ENCODE results near the gene SMARCAL1. TPM values are rescaled to one million over a fixed set of nuclear protein-coding genes. Genes with fewer than 3 reads are reported as not detected.

SMARCAL1 gene
- polyA plus RNA-seq, 2 donors = 5.4 to 6.7 TPM

DNA sequence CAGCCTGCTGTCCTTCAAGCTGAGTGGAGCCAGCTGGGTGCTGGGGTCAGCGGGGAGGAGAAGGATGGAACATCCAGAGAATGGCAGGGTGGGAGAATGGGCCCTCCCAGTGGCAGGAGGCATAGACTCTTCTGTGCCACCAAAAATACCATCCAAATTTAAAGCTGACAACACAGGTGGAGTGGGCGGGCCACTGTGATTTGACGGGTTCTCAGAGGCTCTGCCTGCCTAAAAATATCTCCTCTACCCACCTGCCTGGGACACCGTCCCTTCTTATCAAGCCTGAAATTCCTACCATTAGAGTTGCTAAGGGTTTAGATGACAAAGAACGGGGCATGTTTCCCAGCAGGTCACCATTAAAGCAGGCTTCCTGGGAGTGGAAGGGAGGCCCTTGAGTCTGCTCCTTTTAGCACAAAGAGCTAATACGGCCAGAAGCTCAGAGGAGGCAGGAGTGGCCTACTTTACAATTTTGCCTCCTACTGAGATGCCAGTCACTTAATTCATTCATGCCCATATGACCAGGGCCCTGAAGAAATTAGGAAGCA lies 20.2 kb upstream of the SMARCAL1 start:
- 85 to 90% methylated on average over 6 of the region's 6 CpGs for WGBS, 2 donors
- Histone ChIP-seq H3K36me3 (ENCODE audit: control insufficient read depth in 2 of 2, insufficient read depth in 2 of 2, low read length in 1 of 2) (no peaks in the 10 kb centered on the region), H3K9me3 (ENCODE audit: control insufficient read depth in 2 of 2, insufficient read depth in 1 of 2, low read depth in 1 of 2, low read length in 1 of 2) (peaks cover 0 to 2% of the 10 kb centered on the region in 2 donors), H3K4me1 (ENCODE audit: control insufficient read depth in 2 of 2, insufficient read depth in 2 of 2, low read length in 1 of 2) (no peaks in the 10 kb centered on the region), H3K27me3 (ENCODE audit: control insufficient read depth in 1 of 2, insufficient read depth in 2 of 2, low read length in 2 of 2) (no peaks in the 10 kb centered on the region), H3K27ac (ENCODE audit: low read depth in 2 of 2, low read length in 1 of 2) (no peak overlapping the region), H3K4me3 (ENCODE audit: low read depth in 1 of 2, low read length in 2 of 2) (no peak overlapping the region)

DNA sequence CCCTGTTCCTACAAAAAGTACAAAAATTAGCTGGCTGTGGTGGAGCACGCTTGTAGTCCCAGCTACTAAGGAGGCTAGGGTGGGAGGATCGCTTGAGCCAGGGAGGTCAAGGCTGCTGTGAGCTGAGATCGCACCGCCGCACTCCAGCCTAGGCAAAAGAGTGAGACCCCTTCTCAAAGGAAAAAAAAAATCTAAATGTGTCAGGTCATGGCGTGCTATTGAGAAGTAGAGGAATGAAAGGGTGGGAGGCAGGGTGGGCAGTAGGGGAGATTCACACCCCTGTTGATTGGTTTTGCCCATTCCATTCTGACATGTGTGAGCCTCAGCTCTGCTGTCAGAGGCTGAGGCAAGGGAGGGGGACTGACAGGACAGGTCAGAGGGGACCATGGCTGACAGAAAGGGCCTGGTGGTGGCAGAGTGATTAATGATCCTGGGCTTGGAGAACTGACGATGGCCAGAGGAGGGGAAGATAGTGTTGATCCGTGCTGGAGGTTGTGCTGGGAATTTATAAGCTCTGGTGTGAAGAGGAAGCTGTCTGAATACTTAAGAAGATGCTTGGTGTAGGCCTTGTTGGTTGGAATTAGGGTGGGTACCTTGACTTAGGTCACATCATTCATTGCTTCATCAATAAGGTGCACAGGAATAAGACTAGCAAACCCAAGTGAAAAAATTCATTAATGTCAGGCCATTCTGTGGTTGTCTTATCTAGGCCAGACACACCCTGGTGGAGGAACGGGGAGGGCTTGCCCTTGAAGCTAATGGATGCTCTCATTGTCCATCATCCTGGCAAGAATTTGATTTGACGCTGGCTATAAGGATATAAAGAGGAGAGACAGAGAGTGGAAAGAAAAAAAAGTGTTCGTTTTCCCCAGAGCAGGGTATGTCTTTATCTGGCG lies 19.1 kb upstream of the SMARCAL1 start:
- H3K27ac ChIP-seq (ENCODE audit: low read depth in 2 of 2, low read length in 1 of 2) = no peak overlapping the region
- no peaks in the 10 kb centered on the region for H3K27me3 ChIP-seq (ENCODE audit: control insufficient read depth in 1 of 2, insufficient read depth in 2 of 2, low read length in 2 of 2)
- WGBS, 2 donors = 79% methylated on average over 12 of the region's 12 CpGs
- H3K9me3 ChIP-seq (ENCODE audit: control insufficient read depth in 2 of 2, insufficient read depth in 1 of 2, low read depth in 1 of 2, low read length in 1 of 2) = no peaks in the 10 kb centered on the region
- H3K4me1 ChIP-seq (ENCODE audit: control insufficient read depth in 2 of 2, insufficient read depth in 2 of 2, low read length in 1 of 2) = no peaks in the 10 kb centered on the region
- no peaks in the 10 kb centered on the region for H3K36me3 ChIP-seq (ENCODE audit: control insufficient read depth in 2 of 2, insufficient read depth in 2 of 2, low read length in 1 of 2)
- no peak overlapping the region for H3K4me3 ChIP-seq (ENCODE audit: low read depth in 1 of 2, low read length in 2 of 2)

DNA sequence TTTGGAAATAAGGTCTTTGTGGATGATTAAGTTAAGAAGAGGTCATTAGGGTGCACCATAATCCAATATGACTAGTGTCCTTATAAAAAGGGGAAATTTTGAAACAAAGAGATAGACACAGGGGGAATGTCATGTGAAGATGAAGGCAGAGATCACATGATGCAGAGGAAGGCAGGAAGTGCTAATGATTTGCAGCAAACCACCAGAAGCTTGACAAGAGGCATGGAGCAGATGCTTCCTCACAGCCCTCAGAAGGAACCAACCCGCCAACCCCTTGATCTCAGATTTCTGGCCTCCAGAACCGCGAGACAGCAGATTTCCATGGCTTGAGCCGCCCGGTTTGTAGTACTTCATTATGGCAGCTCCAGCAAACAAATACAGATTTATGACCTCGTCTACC lies 17.4 kb upstream of the SMARCAL1 start:
- H3K4me3 ChIP-seq (ENCODE audit: low read depth in 1 of 2, low read length in 2 of 2) = no peak overlapping the region
- H3K27me3 ChIP-seq (ENCODE audit: control insufficient read depth in 1 of 2, insufficient read depth in 2 of 2, low read length in 2 of 2) = peaks cover 0 to under 1% of the 10 kb centered on the region in 2 donors
- H3K36me3 ChIP-seq (ENCODE audit: control insufficient read depth in 2 of 2, insufficient read depth in 2 of 2, low read length in 1 of 2) = no peaks in the 10 kb centered on the region
- H3K27ac ChIP-seq (ENCODE audit: low read depth in 2 of 2, low read length in 1 of 2) = no peak overlapping the region
- no peaks in the 10 kb centered on the region for H3K4me1 ChIP-seq (ENCODE audit: control insufficient read depth in 2 of 2, insufficient read depth in 2 of 2, low read length in 1 of 2)
- no peaks in the 10 kb centered on the region for H3K9me3 ChIP-seq (ENCODE audit: control insufficient read depth in 2 of 2, insufficient read depth in 1 of 2, low read depth in 1 of 2, low read length in 1 of 2)
- 78 to 80% methylated on average over 6 of the region's 6 CpGs for WGBS, 2 donors

DNA sequence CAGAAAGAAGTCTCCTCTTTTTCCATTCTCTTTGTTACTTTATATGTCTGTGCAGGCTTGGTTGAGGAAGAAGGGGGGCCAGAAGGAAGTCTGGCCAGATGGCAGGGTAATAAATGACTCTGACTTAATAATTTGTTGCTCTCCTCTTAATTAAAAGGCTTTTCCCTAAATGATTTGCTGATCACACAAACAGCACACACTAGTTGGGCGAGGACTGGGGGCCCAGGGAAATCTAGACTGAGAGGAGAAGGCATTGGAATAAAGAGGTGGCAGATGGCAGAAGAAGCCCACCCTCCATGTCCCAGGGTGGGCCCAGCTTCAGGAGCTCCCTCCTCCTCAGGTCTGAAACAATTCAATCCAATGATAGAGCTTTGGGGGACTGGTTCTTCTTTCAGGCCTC lies 12.7 kb upstream of the SMARCAL1 start:
- Histone ChIP-seq H3K27me3 (ENCODE audit: control insufficient read depth in 1 of 2, insufficient read depth in 2 of 2, low read length in 2 of 2) (peaks cover 0 to 3% of the 10 kb centered on the region in 2 donors), H3K9me3 (ENCODE audit: control insufficient read depth in 2 of 2, insufficient read depth in 1 of 2, low read depth in 1 of 2, low read length in 1 of 2) (no peaks in the 10 kb centered on the region), H3K4me1 (ENCODE audit: control insufficient read depth in 2 of 2, insufficient read depth in 2 of 2, low read length in 1 of 2) (no peaks in the 10 kb centered on the region), H3K27ac (ENCODE audit: low read depth in 2 of 2, low read length in 1 of 2) (no peak overlapping the region), H3K36me3 (ENCODE audit: control insufficient read depth in 2 of 2, insufficient read depth in 2 of 2, low read length in 1 of 2) (no peaks in the 10 kb centered on the region), H3K4me3 (ENCODE audit: low read depth in 1 of 2, low read length in 2 of 2) (no peak overlapping the region)
- WGBS, 2 donors = 59 to 67% methylated on average over 1 of the region's 1 CpG

DNA sequence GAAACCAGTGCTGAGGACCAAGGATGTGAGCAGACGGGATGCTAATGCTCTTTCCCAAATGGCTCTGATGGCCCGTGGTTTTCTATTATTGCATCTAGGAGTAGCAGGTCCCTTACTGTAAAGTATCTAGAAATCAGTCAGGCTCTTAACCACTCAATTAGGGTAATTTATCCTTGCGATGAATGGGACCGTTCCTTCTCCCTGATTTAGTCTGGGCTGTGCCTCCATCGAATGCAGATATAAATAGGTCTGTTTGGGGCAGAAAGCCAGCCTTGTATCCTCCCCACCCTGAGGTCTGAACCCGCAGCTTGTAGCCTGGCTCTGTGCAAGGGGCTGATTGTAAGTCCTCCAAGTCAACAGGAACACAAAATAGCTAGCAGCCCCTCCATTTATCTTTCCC lies 9.5 kb upstream of the SMARCAL1 start:
- Histone ChIP-seq H3K9me3 (ENCODE audit: control insufficient read depth in 2 of 2, insufficient read depth in 1 of 2, low read depth in 1 of 2, low read length in 1 of 2) (no peaks in the 10 kb centered on the region), H3K4me1 (ENCODE audit: control insufficient read depth in 2 of 2, insufficient read depth in 2 of 2, low read length in 1 of 2) (no peaks in the 10 kb centered on the region), H3K36me3 (ENCODE audit: control insufficient read depth in 2 of 2, insufficient read depth in 2 of 2, low read length in 1 of 2) (no peaks in the 10 kb centered on the region), H3K27me3 (ENCODE audit: control insufficient read depth in 1 of 2, insufficient read depth in 2 of 2, low read length in 2 of 2) (peaks cover 0 to 3% of the 10 kb centered on the region in 2 donors), H3K27ac (ENCODE audit: low read depth in 2 of 2, low read length in 1 of 2) (no peak overlapping the region), H3K4me3 (ENCODE audit: low read depth in 1 of 2, low read length in 2 of 2) (no peak overlapping the region)
- 81 to 82% methylated on average over 6 of the region's 6 CpGs for WGBS, 2 donors

DNA sequence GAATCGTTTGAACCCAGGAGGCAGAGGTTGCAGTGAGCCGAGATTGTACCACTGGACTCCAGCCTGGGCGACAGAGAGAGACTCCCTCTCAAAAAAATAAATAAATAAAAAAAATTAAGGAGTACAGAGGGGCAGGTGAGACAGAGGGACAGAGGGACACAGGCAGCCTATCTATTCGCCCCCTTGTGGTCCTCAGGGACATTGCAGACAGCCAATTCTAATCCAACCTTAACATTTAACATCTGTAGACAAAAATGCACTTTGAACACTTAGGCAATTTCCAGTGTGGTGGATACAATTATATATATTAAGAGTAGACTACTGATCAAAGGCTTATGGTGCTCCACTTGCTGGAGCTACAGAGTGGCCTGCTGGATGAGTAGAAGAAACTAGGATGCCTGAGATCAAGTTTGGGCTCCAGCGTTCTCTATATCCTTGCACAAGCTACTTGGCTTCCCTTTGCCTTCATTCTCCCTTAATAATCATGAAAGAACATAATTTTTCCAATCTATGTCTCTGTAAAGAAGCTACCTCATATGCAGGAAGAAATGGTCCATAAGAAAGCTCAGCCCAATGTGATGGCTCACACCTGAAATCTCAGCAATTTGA lies 8.2 kb upstream of the SMARCAL1 start:
- H3K9me3 ChIP-seq (ENCODE audit: control insufficient read depth in 2 of 2, insufficient read depth in 1 of 2, low read depth in 1 of 2, low read length in 1 of 2) = no peaks in the 10 kb centered on the region
- H3K4me1 ChIP-seq (ENCODE audit: control insufficient read depth in 2 of 2, insufficient read depth in 2 of 2, low read length in 1 of 2) = no peaks in the 10 kb centered on the region
- no peak overlapping the region for H3K27ac ChIP-seq (ENCODE audit: low read depth in 2 of 2, low read length in 1 of 2)
- WGBS, 2 donors = 50 to 67% methylated on average over 5 of the region's 5 CpGs
- H3K27me3 ChIP-seq (ENCODE audit: control insufficient read depth in 1 of 2, insufficient read depth in 2 of 2, low read length in 2 of 2) = peaks cover 0 to 3% of the 10 kb centered on the region in 2 donors
- H3K4me3 ChIP-seq (ENCODE audit: low read depth in 1 of 2, low read length in 2 of 2) = no peak overlapping the region
- no peaks in the 10 kb centered on the region for H3K36me3 ChIP-seq (ENCODE audit: control insufficient read depth in 2 of 2, insufficient read depth in 2 of 2, low read length in 1 of 2)

DNA sequence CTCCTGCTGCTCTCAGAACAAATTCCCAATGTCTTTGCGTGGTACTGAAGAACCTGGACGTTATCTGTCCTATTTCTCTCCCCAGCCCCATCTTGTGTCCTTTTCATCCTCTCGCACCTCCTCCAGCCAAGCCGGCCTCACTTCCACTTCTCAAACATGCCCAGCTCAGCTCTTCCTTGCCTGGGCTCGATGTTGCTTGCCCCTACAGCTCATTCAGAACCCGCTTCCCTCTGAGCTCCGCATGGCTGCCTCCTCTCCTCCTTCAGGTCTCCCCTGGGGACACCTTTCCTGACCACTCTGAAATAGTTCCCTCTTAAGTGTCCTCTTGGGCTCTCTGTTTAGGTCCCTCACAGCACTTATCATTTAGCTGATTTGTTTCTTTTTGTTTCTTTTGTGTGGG lies 6.7 kb upstream of the SMARCAL1 start:
- 64 to 65% methylated on average over 7 of the region's 7 CpGs for WGBS, 2 donors
- Histone ChIP-seq H3K27me3 (ENCODE audit: control insufficient read depth in 1 of 2, insufficient read depth in 2 of 2, low read length in 2 of 2) (no peaks in the 10 kb centered on the region), H3K27ac (ENCODE audit: low read depth in 2 of 2, low read length in 1 of 2) (no peak overlapping the region), H3K4me1 (ENCODE audit: control insufficient read depth in 2 of 2, insufficient read depth in 2 of 2, low read length in 1 of 2) (no peaks in the 10 kb centered on the region), H3K4me3 (ENCODE audit: low read depth in 1 of 2, low read length in 2 of 2) (no peak overlapping the region), H3K9me3 (ENCODE audit: control insufficient read depth in 2 of 2, insufficient read depth in 1 of 2, low read depth in 1 of 2, low read length in 1 of 2) (no peaks in the 10 kb centered on the region), H3K36me3 (ENCODE audit: control insufficient read depth in 2 of 2, insufficient read depth in 2 of 2, low read length in 1 of 2) (no peaks in the 10 kb centered on the region)

DNA sequence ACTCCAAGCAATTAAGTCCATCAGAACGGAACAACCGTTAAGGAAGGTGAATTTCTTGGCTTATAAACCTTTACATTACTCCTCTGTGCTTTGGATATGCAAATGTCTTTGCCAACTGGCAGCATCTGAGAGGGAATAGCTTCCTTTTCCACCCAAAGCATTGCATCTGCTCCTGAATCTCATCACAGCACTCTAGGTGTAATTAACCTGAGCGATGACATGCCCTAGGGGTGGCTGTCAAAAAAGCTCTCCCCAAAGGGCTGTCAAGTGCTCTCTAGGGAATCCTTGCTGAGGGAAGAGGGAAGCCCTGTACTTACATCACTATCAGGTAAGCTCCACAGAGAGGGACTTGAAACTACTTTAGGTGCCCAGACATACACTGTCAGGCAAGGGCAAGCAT lies 5.5 kb upstream of the SMARCAL1 start:
- no peaks in the 10 kb centered on the region for H3K4me1 ChIP-seq (ENCODE audit: control insufficient read depth in 2 of 2, insufficient read depth in 2 of 2, low read length in 1 of 2)
- no peaks in the 10 kb centered on the region for H3K27me3 ChIP-seq (ENCODE audit: control insufficient read depth in 1 of 2, insufficient read depth in 2 of 2, low read length in 2 of 2)
- H3K9me3 ChIP-seq (ENCODE audit: control insufficient read depth in 2 of 2, insufficient read depth in 1 of 2, low read depth in 1 of 2, low read length in 1 of 2) = no peaks in the 10 kb centered on the region
- WGBS, 2 donors = 60 to 63% methylated on average over 3 of the region's 3 CpGs
- no peak overlapping the region for H3K27ac ChIP-seq (ENCODE audit: low read depth in 2 of 2, low read length in 1 of 2)
- H3K36me3 ChIP-seq (ENCODE audit: control insufficient read depth in 2 of 2, insufficient read depth in 2 of 2, low read length in 1 of 2) = no peaks in the 10 kb centered on the region
- no peak overlapping the region for H3K4me3 ChIP-seq (ENCODE audit: low read depth in 1 of 2, low read length in 2 of 2)

DNA sequence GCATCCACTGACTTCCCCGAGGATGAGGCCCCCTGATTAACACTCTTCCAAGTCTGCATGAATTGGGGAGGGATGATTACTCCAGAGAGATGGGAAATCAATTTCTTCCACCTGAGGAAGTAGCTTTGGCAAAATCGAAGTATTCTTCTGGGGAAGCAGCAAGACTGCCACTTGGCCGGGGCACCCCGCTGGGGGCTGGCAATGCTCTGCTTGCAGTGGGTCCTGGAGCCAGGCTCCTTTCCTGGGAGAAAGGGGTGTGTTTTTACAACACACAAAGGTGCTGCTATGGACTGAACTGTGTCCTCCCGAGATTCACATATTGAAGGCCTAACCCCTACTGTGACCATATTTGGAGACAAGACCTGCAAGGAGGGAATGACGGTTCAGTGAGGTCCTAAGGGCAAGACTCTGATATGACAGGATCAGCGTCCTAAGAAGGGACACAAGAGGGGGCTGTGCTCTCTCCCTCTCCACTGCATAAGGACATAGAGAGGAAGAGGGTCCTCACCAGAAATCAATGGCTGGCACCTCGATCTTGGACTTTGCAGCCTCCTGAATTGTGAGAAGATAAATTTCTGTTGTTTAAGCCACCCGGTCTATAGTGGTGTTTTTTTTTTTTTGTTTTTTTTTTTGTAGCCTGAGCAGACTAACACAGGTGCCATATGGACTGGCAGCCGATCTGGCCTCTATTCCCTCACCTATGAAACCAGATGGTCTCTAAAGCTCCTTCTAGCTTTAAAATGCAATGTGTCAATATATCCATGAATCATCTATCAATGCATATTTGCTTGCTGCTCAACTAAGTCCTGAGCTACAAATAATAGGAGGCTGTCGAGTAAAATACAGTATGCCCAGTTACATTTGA lies 3.6 kb upstream of the SMARCAL1 start:
- WGBS, 2 donors = 68 to 75% methylated on average over 11 of the region's 11 CpGs
- Histone ChIP-seq H3K9me3 (ENCODE audit: control insufficient read depth in 2 of 2, insufficient read depth in 1 of 2, low read depth in 1 of 2, low read length in 1 of 2) (no peaks in the 10 kb centered on the region), H3K4me3 (ENCODE audit: low read depth in 1 of 2, low read length in 2 of 2) (no peak overlapping the region), H3K4me1 (ENCODE audit: control insufficient read depth in 2 of 2, insufficient read depth in 2 of 2, low read length in 1 of 2) (no peaks in the 10 kb centered on the region), H3K27ac (ENCODE audit: low read depth in 2 of 2, low read length in 1 of 2) (no peak overlapping the region), H3K27me3 (ENCODE audit: control insufficient read depth in 1 of 2, insufficient read depth in 2 of 2, low read length in 2 of 2) (no peaks in the 10 kb centered on the region), H3K36me3 (ENCODE audit: control insufficient read depth in 2 of 2, insufficient read depth in 2 of 2, low read length in 1 of 2) (no peaks in the 10 kb centered on the region)

All from esophagus (tissue), 2 donors.